NCI-H446 (cell line): ENCODE data around the gene BMS1.
"Not testable (repeated sequence)": the region's sequence is repeated elsewhere in the genome, so short reads cannot be mapped to it uniquely, and the experiment has no call there.

Experiments
- DNase-seq, 2 experiments: peaks; one replicate each; lab custom pipeline; 2025; lab: John Stamatoyannopoulos, UW

BMS1 gene

DNA sequence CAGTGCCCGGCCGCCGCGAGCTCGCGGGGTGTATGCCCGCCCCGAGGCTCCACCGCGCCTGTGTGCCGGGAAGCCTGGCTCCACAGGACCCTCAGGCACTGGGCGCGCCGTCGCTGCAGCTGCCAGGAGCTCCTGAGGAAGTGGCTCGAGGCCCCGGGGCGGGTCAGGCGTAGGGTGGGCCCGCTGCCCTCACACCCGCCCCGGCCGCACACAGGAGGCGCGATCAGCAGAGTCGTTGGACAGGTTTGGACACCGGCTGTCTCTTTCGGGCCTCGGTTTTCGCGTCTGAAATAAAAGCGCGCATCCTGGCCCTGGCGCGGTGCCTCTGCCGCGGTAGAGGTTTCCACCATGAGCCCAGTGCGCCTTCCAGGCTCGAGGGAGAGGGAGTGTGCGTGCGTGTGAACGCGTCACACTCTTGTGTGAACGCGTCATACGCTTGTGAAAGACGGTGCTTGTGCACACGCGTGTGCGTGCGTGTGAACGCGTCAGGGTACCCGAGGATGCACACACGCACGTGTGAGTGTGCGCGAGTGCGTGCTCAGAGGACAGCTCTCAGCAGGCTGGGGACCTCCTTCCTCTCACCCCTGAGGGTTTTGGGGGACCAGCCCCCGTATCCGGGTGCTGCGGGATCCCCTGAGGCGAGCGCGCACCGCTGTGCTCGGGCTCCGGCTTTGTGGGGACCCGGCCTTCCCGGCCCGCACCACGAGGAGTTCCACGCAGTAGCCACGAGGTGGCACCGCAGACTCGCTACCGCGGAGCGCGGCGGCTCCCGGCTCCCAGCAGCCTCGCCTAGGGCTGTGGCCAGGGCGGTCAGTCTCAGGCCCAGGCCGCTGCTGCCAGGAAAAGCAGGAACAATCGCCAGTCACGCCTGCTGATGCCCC is 83.8 kb downstream of the BMS1 start:
- DNase-seq, result peak in 1 of 2 experiments; percentile 49

- DNase-seq, result no peak
Measured at GRCh38 chr10:42867571-42867970, 85.0 kb downstream of the BMS1 start.

DNA sequence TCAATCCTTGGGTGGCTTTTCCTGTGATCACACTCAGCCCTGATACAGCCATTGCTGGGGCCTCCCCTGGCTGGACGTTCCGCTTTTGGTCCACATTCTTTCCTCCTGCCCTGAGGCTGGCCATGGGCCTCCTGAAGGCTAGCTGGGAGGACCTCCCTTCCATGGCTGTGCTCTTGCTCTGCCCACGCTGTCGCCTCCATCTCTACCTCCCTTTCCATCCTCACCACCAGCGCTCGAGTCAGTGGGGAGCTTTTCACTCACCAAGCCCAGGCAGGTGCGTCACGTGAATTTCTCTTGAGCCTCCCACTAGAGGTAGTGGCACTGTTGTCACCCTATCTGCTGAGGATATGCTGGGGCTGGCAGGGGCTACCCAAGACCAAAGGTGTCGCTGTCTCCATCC is 85.9 kb downstream of the BMS1 start:
- DNase-seq, result no peak

GRCh38 chr10:42869977-42870350 is 87.4 kb downstream of the BMS1 start:
- DNase-seq, result no peak

DNA sequence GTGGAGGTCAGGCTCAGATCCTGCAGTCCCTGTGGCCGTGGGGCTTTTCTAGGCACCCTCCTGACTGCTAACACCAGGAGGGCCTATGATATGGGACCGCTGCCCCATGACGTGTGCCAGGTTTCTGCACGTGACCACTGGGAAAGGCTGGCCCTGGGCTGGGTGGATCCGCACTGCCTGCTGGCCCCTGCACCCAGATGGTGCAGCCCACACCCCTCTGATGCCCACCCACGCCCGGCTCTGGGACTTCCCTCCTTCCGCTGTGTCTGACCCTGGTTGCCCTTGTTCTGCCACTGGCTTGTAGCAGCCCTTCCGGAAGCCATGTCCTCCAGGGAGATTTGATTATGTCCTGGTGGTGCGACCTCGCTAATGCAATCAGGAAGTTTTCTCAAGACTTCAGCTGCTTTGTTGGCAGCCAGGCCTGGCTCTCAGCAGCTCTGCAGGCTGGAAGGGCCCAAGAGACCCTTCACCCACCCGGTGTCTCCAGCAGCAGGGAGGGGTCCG is 88.6 kb downstream of the BMS1 start:
- not testable (repeated sequence) for DNase-seq

DNA sequence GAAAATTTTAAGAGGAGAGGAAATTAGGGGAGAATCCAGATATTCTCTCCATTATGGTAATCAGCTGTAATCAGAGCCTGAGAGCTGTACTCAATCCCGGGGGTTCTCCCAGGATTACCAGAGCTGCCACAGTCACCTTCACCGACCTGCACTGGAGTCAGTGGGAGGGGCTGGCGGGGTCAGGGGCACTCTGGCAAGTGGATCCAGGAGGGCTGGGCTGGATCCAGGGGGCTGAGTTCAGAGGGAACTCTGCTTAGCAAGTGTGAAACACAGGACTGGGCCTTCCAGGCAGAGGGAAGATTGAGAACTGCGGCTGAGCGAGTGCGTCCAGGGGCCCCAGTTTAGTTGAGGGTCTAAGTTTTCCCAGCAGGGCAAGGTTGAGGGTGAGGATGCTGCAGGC is 89.2 kb downstream of the BMS1 start:
- no peak for DNase-seq

DNA sequence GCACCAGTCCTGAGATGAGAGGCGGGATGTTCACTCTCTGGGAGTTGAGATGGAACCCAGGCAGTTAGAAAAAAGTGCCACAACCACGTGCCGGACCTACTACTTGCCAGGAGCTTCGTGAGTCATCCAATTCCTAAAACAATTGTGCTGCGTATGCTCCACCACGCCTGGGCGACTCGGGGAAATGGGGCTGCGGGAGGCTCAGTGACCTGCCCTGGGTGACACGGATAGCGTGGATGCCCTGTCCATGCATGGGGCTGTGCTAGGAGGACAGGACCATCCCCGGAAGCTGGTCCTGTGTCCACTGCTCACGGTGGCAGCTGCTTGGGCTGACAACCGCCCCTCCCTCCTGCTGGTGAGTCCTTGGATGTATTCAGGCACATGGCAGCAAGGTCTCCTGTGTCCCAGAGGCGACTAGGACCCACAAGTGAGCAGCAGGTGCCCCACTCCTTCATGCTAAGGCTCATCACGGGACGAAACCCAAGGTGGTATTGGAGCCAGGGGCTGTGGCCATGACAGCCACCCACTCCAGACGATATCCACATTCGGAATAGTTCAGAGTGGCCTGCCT is 90.4 kb downstream of the BMS1 start:
- no peak for DNase-seq

GRCh38 chr10:42874713-42875387 is 92.3 kb downstream of the BMS1 start:
- DNase-seq, result no peak

GRCh38 chr10:42875388-42875755 is 92.8 kb downstream of the BMS1 start:
- DNase-seq, result no peak

DNA sequence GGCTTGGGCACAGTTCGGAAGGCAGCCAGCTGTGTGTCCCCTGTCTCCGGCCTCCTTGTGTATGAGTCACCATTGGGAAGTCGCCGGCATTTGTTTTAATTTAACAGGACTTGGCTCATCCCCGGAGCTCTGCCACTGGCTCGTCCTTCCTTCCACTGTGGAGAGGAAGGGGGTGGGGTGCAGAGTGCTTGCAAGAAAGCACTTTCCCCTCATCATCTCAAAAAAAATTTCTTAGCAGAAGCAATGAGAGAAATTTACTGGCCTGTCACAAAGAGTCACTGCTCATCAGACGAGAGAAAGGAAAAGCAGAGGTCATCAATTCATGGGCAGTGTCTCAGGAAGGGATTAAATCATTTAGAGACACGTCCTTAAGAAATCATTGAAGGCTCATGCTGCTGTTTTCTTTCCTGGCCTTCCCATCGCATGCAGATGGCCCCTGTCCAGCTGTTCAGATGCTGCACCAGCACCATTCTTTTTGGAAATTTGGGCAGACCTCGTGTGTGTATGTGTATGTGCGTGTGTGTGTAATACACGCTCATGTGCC is 93.3 kb downstream of the BMS1 start:
- DNase-seq, result no peak

DNA sequence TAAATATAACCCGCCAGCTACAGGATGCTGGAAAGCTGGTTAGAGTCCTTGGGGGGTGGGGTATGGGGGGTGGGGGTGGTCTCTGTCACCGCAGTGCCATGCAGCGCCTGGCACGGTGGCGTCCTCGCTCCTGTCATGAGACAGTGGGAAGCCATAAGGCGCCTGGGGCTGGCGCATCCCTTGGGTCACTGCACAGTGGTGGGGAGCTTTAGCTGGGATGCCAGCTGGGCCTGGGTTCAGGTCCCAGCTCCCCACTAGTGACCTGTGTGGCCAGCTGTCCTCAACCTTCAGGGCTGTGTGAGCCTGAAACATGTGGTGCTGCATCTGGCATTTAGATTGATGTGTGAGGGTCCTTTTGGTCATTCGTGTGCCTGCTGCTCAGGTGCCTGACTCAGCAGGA is 93.9 kb downstream of the BMS1 start:
- DNase-seq, result no peak

- no peak for DNase-seq
Measured at GRCh38 chr10:42876945-42877344, 94.3 kb downstream of the BMS1 start.

- no peak for DNase-seq
Measured at GRCh38 chr10:42877496-42878030, 95.0 kb downstream of the BMS1 start.

- DNase-seq, result no peak
Measured at GRCh38 chr10:42878134-42878820, 95.7 kb downstream of the BMS1 start.

DNA sequence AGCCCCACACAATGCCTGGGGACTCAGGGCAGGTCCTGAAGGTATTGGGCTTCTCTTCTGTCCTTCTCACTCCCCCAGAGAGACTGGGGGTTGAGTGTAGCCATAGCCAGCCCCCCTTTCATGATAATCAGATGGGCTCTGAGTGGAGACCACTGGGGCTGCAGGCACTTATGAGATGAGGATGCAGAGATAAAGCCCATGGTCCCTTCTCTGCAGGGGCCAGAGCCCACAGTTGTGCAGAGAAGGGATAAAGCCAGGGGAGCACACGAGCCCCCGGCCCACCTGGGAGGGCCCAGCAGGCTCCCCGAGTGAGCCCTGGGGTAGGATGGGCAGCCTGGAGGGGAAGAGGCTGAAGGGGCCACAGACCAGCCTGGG is 96.2 kb downstream of the BMS1 start:
- DNase-seq, result no peak

GRCh38 chr10:42879380-42880254 is 97.0 kb downstream of the BMS1 start:
- DNase-seq, result no peak

DNA sequence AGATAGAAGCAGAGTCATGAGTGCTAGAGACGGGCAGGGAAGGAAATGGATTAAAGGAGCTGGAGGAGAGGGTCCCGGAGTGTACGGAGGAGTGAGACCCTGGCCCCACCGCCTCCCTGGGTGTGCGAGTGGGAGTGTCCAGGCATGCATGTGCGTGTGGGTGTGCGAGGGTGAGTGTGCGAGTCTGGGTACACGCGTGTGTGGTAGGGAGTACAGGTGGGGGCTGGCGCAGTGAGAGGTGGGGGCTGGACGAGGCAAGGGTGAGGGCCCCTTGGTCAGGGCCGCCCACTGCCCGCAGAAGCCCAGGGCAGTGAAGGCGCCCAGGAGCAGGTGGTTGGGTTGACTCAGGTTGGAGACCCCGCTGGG is 97.6 kb downstream of the BMS1 start:
- DNase-seq, result no peak

DNA sequence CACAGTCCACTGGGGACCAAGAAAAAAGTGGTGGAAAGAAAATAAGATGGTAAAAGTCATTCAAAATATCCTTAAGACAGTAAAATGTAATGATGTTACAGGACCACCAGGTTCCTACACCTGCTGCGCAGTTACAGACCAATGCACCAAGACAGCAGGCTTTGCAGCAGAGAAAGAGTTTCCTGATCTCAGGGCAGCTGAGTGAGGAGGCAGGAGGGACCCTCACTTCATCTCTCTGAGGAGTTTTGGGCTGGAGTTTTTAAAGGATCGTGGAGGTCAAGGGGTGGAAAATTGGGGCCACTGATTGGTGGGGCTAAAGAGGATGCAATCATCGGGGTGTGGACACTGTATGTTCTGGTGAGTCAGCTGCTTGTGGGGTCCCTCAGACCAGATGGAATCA is 100.0 kb downstream of the BMS1 start:
- no peak for DNase-seq
